ENCODE measurements around the gene PSKH1. TPM values are rescaled to one million over a fixed set of nuclear protein-coding genes. Genes with fewer than 3 reads are reported as not detected.

The PSKH1 gene
- polyA plus RNA-seq, 2 of the 4 experiments (the other 2 are of a cell fraction): 15.1 to 15.8 TPM

DNA sequence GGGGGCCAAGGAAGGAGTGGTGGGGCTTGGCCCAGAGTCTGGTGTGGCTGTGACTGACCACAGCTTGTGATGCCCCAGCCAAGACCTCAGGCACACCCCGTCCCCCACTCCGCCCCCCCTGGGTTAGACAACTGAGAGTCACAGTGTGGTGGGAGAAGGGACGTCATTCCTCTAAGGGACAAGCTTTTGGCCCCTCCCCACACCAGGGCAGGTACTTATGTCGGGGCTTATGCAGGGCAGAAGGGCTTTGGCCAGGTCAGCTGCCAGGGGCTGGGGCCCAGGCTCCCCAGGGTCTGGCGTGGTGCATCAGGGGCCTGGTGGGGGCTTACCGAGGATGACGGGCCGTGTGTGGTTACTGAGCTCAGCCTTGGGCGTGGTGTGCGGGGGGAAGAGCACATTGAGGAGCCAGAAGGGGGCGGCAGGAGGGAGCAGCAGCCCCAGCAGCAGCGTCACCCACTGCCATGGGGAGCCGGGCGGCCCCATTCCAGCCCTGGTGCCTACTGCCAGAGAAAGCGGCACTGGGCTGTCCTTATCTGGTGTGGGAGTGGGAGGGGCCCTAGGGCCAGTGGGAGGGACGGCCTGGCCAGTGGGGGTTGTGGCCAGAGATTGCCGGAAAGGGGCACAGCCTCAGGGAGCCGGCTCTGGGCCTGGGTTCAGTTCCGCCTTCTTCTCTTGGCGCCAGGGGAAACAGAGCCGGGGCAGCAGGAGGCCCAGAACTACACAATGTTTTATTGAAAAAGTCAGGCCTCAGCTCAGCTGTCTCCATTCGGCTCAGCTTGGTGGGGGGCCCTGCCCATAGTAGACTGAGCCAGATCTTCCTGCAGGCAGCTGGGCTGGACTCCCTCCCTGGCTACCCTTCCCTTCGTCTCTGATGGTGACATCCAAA lies 50.8 kb downstream of the PSKH1 start, which contains the start of gene LCAT:
Gene LCAT, minus strand, starts transcription at position 502 of the 886 bp plus-strand sequence. Its CDS starts 19 bp downstream, at position 483.
- FAIRE-seq (no peak), ATAC-seq (no peak; a peak in 1 of 6 replicates), DNase-seq (ENCODE audit: low read depth in 1 of 2, low spot score in 1 of 2) (no peak)
- no peaks in the 10 kb centered on the region for H3K9me3 ChIP-seq
- H3K4me1 ChIP-seq: no peaks in the 10 kb centered on the region
- H3K4me3 ChIP-seq: no peak within 1 kb of the TSS
- ChIA-PET POLR2A (interaction anchor here (1.4 kb wide), 1 partner anchor 8 kb away, joined by 5 read pairs; no protein-coding TSS in a partner anchor), CTCF (interaction anchor here (1.0 to 6.3 kb wide), 8 partner anchors 8 to 121 kb away, joined by 3 to 54 read pairs (median 5); partner anchors contain the start of gene PSMB10)
- H3K4me2 ChIP-seq: no peak within 1 kb of the TSS
- no peak within 1 kb of the TSS for H3K27ac ChIP-seq
- 87% methylated on average over 21 of the region's 23 CpGs for WGBS (ENCODE audit: missing lambda C conversion rate)
- TF ChIP-seq HOXB13 (CRISPR knock-in tag; IDR thresholded peaks at IDR 0.05; ENCODE audit: low read depth): no peak
- TF ChIP-seq RCOR1 (IDR thresholded peaks at IDR 0.05; ENCODE audit: low read depth, low read length): no peak
- TF ChIP-seq POLR2A (IDR thresholded peaks at IDR 0.05; ENCODE audit: low read length): no peak
- TF ChIP-seq CHD2 (IDR thresholded peaks at IDR 0.05; ENCODE audit: low read length, partially characterized antibody): no peak

DNA sequence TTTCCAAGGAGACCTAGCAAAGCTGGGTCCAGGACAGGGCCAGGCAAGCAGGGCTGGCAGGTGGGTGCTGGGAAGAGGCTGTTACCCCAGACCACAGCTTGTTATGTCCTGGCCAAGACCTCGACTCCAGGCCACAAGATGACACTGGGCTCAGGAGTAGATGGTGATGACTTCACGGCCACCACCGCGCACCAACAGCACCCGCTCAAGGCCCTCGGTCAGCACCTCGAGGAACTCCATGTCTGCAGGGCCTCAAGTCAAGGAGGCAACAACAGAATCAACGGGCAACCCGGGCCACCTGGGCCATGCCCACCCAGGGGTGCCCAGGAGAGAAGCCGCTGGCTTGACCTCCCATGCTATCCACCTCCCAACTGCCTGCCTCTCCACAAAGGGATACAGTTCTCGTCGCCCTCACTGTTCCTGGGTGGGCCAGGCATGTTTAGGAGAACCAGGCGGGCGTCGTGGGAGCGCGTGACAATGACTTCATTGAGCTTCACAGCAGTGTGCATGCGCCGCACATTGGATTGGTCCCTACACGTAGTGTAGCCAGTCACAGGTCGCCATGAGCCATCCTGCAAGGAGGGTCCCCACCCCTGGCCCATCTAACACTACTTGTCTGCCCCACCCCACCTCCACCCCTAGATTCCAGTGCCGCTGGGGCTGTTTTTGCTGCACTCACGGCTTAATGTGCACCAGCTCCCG lies 51.8 kb downstream of the PSKH1 start:
- Histone ChIP-seq H3K4me3 (no peak overlapping the region), H3K27ac (no peak overlapping the region), H3K4me2 (no peak overlapping the region), H3K4me1 (no peaks in the 10 kb centered on the region), H3K9me3 (no peaks in the 10 kb centered on the region)
- TF ChIP-seq, protein P1, sequence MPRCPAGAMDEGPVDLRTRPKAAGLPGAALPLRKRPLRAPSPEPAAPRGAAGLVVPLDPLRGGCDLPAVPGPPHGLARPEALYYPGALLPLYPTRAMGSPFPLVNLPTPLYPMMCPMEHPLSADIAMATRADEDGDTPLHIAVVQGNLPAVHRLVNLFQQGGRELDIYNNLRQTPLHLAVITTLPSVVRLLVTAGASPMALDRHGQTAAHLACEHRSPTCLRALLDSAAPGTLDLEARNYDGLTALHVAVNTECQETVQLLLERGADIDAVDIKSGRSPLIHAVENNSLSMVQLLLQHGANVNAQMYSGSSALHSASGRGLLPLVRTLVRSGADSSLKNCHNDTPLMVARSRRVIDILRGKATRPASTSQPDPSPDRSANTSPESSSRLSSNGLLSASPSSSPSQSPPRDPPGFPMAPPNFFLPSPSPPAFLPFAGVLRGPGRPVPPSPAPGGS (IDR thresholded peaks at IDR 0.05): no peak
- TF ChIP-seq NR3C1 (IDR thresholded peaks at IDR 0.05): no peak
- 98% methylated on average over 15 of the region's 24 CpGs for WGBS (ENCODE audit: missing lambda C conversion rate)
- ATAC-seq: no peak
- ChIA-PET CTCF (interaction anchor here (0.5 to 6.3 kb wide), 5 partner anchors 9 to 120 kb away, joined by 3 to 29 read pairs (median 4); partner anchors contain the start of gene PSMB10), POLR2A (interaction anchor here (1.4 kb wide), 1 partner anchor 9 kb away, joined by 5 read pairs; no protein-coding TSS in a partner anchor)
- DNase-seq (ENCODE audit: low read depth in 1 of 2, low spot score in 1 of 2): no peak
- no peak for FAIRE-seq

DNA sequence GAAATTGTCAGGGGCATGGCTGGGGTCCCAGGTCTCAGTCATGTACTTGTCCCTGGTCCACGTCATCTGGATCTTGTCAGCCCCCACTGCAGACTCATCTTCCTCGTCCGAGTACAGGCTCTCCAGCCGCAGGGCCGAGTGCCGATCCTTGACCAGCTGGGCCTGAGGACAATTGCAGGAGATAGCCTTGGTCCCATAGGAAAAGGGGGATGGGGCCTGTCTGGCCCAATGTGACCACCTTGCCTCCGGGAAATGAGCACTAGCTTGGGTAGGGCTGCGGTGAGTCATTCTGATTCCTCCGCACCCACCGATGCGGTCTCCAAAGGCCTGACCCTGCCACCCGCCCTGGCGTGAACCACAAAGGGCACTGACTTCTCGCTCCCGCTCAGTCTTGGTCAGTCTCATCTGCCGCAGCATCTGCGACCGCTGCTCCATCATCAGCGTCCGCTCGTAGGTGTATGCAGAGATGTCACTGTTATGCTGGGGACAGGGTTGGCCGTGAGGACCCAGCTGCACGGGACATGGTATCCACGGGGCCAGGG lies 52.4 kb downstream of the PSKH1 start:
- Histone ChIP-seq H3K4me3 (no peak overlapping the region), H3K4me2 (no peak overlapping the region), H3K4me1 (no peaks in the 10 kb centered on the region), H3K9me3 (no peaks in the 10 kb centered on the region), H3K27ac (no peak overlapping the region)
- TF ChIP-seq KDM1A (IDR thresholded peaks at IDR 0.05; ENCODE audit: low read depth) (no peak), SREBF2 (IDR thresholded peaks at IDR 0.05) (no peak), CHD4 (IDR thresholded peaks at IDR 0.05; ENCODE audit: borderline replicate concordance) (no peak), HEYL (CRISPR knock-in tag; IDR thresholded peaks at IDR 0.05) (no peak), EHMT2 (IDR thresholded peaks at IDR 0.05; ENCODE audit: low read depth) (no peak), EP300 (IDR thresholded peaks at IDR 0.05) (no peak), MYC (IDR thresholded peaks at IDR 0.05; ENCODE audit: borderline replicate concordance, low read length) (no peak), RAD21 (conservative IDR thresholded peaks at IDR 0.05 in 1 of 2, IDR thresholded peaks at IDR 0.05 in 1 of 2) (no peak), TP53 (CRISPR knock-in tag; IDR thresholded peaks at IDR 0.05) (no peak), CEBPB (IDR thresholded peaks at IDR 0.05) (no peak), HOXA7 (CRISPR knock-in tag; IDR thresholded peaks at IDR 0.05) (no peak), POLR2A (IDR thresholded peaks at IDR 0.05; ENCODE audit: low read length) (no peak), TFCP2L1 (CRISPR knock-in tag; IDR thresholded peaks at IDR 0.05) (no peak)
- TF ChIP-seq, protein P2, sequence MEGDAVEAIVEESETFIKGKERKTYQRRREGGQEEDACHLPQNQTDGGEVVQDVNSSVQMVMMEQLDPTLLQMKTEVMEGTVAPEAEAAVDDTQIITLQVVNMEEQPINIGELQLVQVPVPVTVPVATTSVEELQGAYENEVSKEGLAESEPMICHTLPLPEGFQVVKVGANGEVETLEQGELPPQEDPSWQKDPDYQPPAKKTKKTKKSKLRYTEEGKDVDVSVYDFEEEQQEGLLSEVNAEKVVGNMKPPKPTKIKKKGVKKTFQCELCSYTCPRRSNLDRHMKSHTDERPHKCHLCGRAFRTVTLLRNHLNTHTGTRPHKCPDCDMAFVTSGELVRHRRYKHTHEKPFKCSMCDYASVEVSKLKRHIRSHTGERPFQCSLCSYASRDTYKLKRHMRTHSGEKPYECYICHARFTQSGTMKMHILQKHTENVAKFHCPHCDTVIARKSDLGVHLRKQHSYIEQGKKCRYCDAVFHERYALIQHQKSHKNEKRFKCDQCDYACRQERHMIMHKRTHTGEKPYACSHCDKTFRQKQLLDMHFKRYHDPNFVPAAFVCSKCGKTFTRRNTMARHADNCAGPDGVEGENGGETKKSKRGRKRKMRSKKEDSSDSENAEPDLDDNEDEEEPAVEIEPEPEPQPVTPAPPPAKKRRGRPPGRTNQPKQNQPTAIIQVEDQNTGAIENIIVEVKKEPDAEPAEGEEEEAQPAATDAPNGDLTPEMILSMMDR (IDR thresholded peaks at IDR 0.05): no peak
- TF ChIP-seq, protein P3, sequence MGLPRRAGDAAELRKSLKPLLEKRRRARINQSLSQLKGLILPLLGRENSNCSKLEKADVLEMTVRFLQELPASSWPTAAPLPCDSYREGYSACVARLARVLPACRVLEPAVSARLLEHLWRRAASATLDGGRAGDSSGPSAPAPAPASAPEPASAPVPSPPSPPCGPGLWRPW (IDR thresholded peaks at IDR 0.05): no peak
- TF ChIP-seq, protein P4, sequence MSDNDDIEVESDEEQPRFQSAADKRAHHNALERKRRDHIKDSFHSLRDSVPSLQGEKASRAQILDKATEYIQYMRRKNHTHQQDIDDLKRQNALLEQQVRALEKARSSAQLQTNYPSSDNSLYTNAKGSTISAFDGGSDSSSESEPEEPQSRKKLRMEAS (IDR thresholded peaks at IDR 0.05): no peak
- CTCF ChIA-PET: interaction anchor here (6.3 kb wide), 1 partner anchor 10 kb away, joined by 29 read pairs; the partner anchor contains the start of gene PSMB10
- FAIRE-seq (no peak), DNase-seq (ENCODE audit: low read depth in 1 of 2, low spot score in 1 of 2) (no peak), ATAC-seq (no peak)
- POLR2A ChIA-PET: interaction anchor here (1.4 kb wide), 1 partner anchor 10 kb away, joined by 5 read pairs; no protein-coding TSS in a partner anchor
- WGBS (ENCODE audit: missing lambda C conversion rate): 93% methylated on average over 24 of the region's 24 CpGs
